GM11168 (cell line): ENCODE measurements around the gene TNS3.

Experiments
- in situ Hi-C: fragments of 300-500 bp; cut with MboI; formaldehyde crosslinking; loops from one replicate; pipeline ENCODE4 v1.12.0; 2022; ENCODE audit warnings: low sequenced_read_pairs; ENCODE audit not compliant: unreplicated experiment

Gene TNS3

GRCh38 chr7:47284691-47285635 is 296.9 kb downstream of the TNS3 start:
- in situ Hi-C loops = no loop called here

GRCh38 chr7:47283497-47284131 is 298.3 kb downstream of the TNS3 start:
- in situ Hi-C loops = no loop called here

GRCh38 chr7:47282790-47283496 is 299.0 kb downstream of the TNS3 start:
- in situ Hi-C loops = no loop called here

GRCh38 chr7:47281966-47282643 is 299.8 kb downstream of the TNS3 start:
- in situ Hi-C loops = no loop called here

GRCh38 chr7:47281161-47281560 is 300.8 kb downstream of the TNS3 start:
- in situ Hi-C loops = no loop called here

- in situ Hi-C loops = no loop called here
Measured at GRCh38 chr7:47280114-47280513, 301.8 kb downstream of the TNS3 start.

- in situ Hi-C loops = no loop called here
Measured at GRCh38 chr7:47278043-47278442, 303.9 kb downstream of the TNS3 start.

- in situ Hi-C loops = no loop called here
Measured at GRCh38 chr7:47277321-47277781, 304.6 kb downstream of the TNS3 start.

- in situ Hi-C loops = no loop called here
Measured at GRCh38 chr7:47273974-47274766, 307.7 kb downstream of the TNS3 start.

GRCh38 chr7:47273088-47273487 is 308.8 kb downstream of the TNS3 start:
- in situ Hi-C loops = no loop called here

GRCh38 chr7:47271749-47272148 is 310.2 kb downstream of the TNS3 start:
- in situ Hi-C loops = no loop called here

GRCh38 chr7:47268851-47269836 is 312.8 kb downstream of the TNS3 start:
- in situ Hi-C loops = loop anchor here (10.0 kb wide), 1 partner anchor 566 kb away; no protein-coding TSS in a partner anchor

GRCh38 chr7:47267346-47267745 is 314.6 kb downstream of the TNS3 start:
- in situ Hi-C loops = loop anchor here (10.0 kb wide), 1 partner anchor 567 kb away; no protein-coding TSS in a partner anchor

- in situ Hi-C loops = loop anchor here (10.0 kb wide), 1 partner anchor 568 kb away; no protein-coding TSS in a partner anchor
Measured at GRCh38 chr7:47266799-47267198, 315.1 kb downstream of the TNS3 start.

- in situ Hi-C loops = loop anchor here (10.0 kb wide), 1 partner anchor 569 kb away; no protein-coding TSS in a partner anchor
Measured at GRCh38 chr7:47266131-47266706, 315.7 kb downstream of the TNS3 start.

- in situ Hi-C loops = loop anchor here (10.0 kb wide), 1 partner anchor 569 kb away; no protein-coding TSS in a partner anchor
Measured at GRCh38 chr7:47265621-47266020, 316.3 kb downstream of the TNS3 start.

GRCh38 chr7:47264021-47264651 is 317.8 kb downstream of the TNS3 start:
- in situ Hi-C loops = loop anchor here (10.0 kb wide), 1 partner anchor 571 kb away; no protein-coding TSS in a partner anchor
